H9 (cell line): ENCODE measurements around the gene TRANK1. TPM values are rescaled to one million over a fixed set of nuclear protein-coding genes. Genes with fewer than 3 reads are reported as not detected.

Source experiments
- DNase-seq: peaks from one replicate; pipeline ENCODE4 v3.0.0-alpha.2; 2017
- H2AFZ ChIP-seq: one replicate; pipeline ENCODE4 v1.6.1; 2013; ENCODE audit warnings: mild to moderate bottlenecking, low read length, control low read depth, moderate library complexity
- H2AK5ac ChIP-seq: 2 replicates; pipeline ENCODE4 v1.6.1; 2013; ENCODE audit warnings: low read length, control low read depth, mixed read lengths; ENCODE audit not compliant: insufficient read length
- H2BK120ac ChIP-seq: one replicate; pipeline ENCODE4 v1.6.1; 2013; ENCODE audit warnings: low read depth, mild to moderate bottlenecking, low read length, control low read depth, inconsistent platforms; ENCODE audit not compliant: poor library complexity, severe bottlenecking
- H2BK12ac ChIP-seq: 2 replicates; pipeline ENCODE4 v1.6.1; 2013; ENCODE audit warnings: low read length, control low read depth, mixed read lengths, low read depth; ENCODE audit not compliant: insufficient read length
- H2BK15ac ChIP-seq: 2 replicates; pipeline ENCODE4 v1.6.1; 2013; ENCODE audit warnings: low read depth, low read length, control low read depth
- H2BK20ac ChIP-seq: one replicate; pipeline ENCODE4 v1.6.1; 2013; ENCODE audit warnings: low read depth, mild to moderate bottlenecking, low read length, control low read depth, inconsistent platforms; ENCODE audit not compliant: poor library complexity, severe bottlenecking
- H2BK5ac ChIP-seq: 2 replicates; pipeline ENCODE4 v1.6.1; 2013; ENCODE audit warnings: low read length, control low read depth, mixed read lengths; ENCODE audit not compliant: insufficient read length
- H3K14ac ChIP-seq: 2 replicates; pipeline ENCODE4 v1.6.1; 2013; ENCODE audit warnings: low read length, control low read depth; ENCODE audit not compliant: insufficient read depth
- H3K18ac ChIP-seq: 2 replicates; pipeline ENCODE4 v1.6.1; 2013; ENCODE audit warnings: low read depth, mild to moderate bottlenecking, mixed read lengths, low read length, control low read depth; ENCODE audit not compliant: insufficient read length
- H3K23ac ChIP-seq: 2 replicates; pipeline ENCODE4 v1.6.1; 2013; ENCODE audit warnings: low read length, control low read depth, mixed read lengths, low read depth; ENCODE audit not compliant: insufficient read length
- H3K23me2 ChIP-seq: 2 replicates; pipeline ENCODE4 v1.6.1; 2013; ENCODE audit warnings: low read depth, mild to moderate bottlenecking, mixed read lengths, low read length, control low read depth; ENCODE audit not compliant: insufficient read length, poor library complexity, severe bottlenecking
- H3K27ac ChIP-seq: 2 replicates; pipeline ENCODE4 v1.5.1; 2013; ENCODE audit warnings: low read length, control low read depth, mixed read lengths, low read depth; ENCODE audit not compliant: insufficient read length
- H3K27me3 ChIP-seq: 2 replicates; pipeline ENCODE4 v1.6.1; 2013; ENCODE audit warnings: low read length, control low read depth, inconsistent platforms; ENCODE audit not compliant: insufficient read depth
- H3K4ac ChIP-seq: 2 replicates; pipeline ENCODE4 v1.6.1; 2013; ENCODE audit warnings: low read depth, mild to moderate bottlenecking, control low read depth, inconsistent platforms, low read length, moderate library complexity
- H3K4me1 ChIP-seq: 2 replicates; pipeline ENCODE4 v1.6.1; 2013; ENCODE audit warnings: low read length, control low read depth, inconsistent platforms; ENCODE audit not compliant: insufficient read depth
- H3K4me2 ChIP-seq: 2 replicates; pipeline ENCODE4 v1.6.1; 2013; ENCODE audit warnings: low read length, control low read depth, mixed read lengths; ENCODE audit not compliant: insufficient read length, insufficient read depth
- H3K56ac ChIP-seq: 2 replicates; pipeline ENCODE4 v1.6.1; 2013; ENCODE audit warnings: low read depth, mild to moderate bottlenecking, mixed read lengths, low read length, control low read depth; ENCODE audit not compliant: insufficient read length
- H3K79me1 ChIP-seq: 2 replicates; pipeline ENCODE4 v1.6.1; 2013; ENCODE audit warnings: low read depth, mild to moderate bottlenecking, moderate library complexity, low read length, control low read depth, inconsistent platforms; ENCODE audit not compliant: insufficient read depth, poor library complexity, severe bottlenecking
- H3K79me2 ChIP-seq: 2 replicates; pipeline ENCODE4 v1.6.1; 2013; ENCODE audit warnings: low read length, control low read depth, inconsistent platforms; ENCODE audit not compliant: insufficient read depth
- H3K9ac ChIP-seq: 2 replicates; pipeline ENCODE4 v1.6.1; 2013; ENCODE audit warnings: low read length, control low read depth, mixed read lengths; ENCODE audit not compliant: insufficient read length; ENCODE audit errors: extremely low read depth
- H3K9me3 ChIP-seq: one replicate; pipeline ENCODE4 v1.6.1; 2013; ENCODE audit warnings: low read depth, low read length, inconsistent platforms; ENCODE audit not compliant: control insufficient read depth
- H3T11ph ChIP-seq: one replicate; pipeline ENCODE4 v1.6.1; 2013; ENCODE audit warnings: mild to moderate bottlenecking, low read length, control low read depth, inconsistent platforms
- H4K20me1 ChIP-seq: one replicate; pipeline ENCODE4 v1.6.1; 2013; ENCODE audit not compliant: control insufficient read depth, insufficient read length, insufficient read depth
- H4K5ac ChIP-seq: 2 replicates; pipeline ENCODE4 v1.6.1; 2013; ENCODE audit warnings: low read depth, mild to moderate bottlenecking, mixed read lengths, low read length, control low read depth; ENCODE audit not compliant: insufficient read length
- H4K8ac ChIP-seq: replicated peaks from 2 replicates; pipeline ENCODE4 v1.6.1; 2013; ENCODE audit warnings: low read length, control low read depth, mixed read lengths, low read depth; ENCODE audit not compliant: insufficient read length
- H4K91ac ChIP-seq: 2 replicates; pipeline ENCODE4 v1.6.1; 2013; ENCODE audit warnings: low read depth, mild to moderate bottlenecking, moderate library complexity, mixed read lengths, low read length, control low read depth; ENCODE audit not compliant: insufficient read length
- H3K27ac Mint-ChIP-seq, 3 experiments: 2 replicates in 2 of 3; 3 replicates in 1 of 3; pipeline ENCODE4 v1.8.0; 2020 to 2021; ENCODE audit warnings: mixed read lengths in 3 of 3, mild to moderate bottlenecking in 1 of 3, moderate library complexity in 1 of 3
- H3K27me3 Mint-ChIP-seq: 2 replicates; pipeline ENCODE4 v1.8.0; 2021; ENCODE audit warnings: low read depth, mild to moderate bottlenecking, moderate library complexity, mixed read lengths
- H3K36me3 Mint-ChIP-seq, 3 experiments: 2 replicates in 2 of 3; 3 replicates in 1 of 3; pipeline ENCODE4 v1.8.0; 2020 to 2021; ENCODE audit warnings: low read depth in 3 of 3, mixed read lengths in 3 of 3; ENCODE audit not compliant: insufficient read depth in 1 of 3
- H3K4me1 Mint-ChIP-seq, 2 experiments: 2 replicates each; pipeline ENCODE4 v1.8.0; 2020; ENCODE audit warnings: mixed read lengths in 2 of 2
- H3K4me3 Mint-ChIP-seq, 2 experiments: 2 replicates in 1 of 2; 3 replicates in 1 of 2; pipeline ENCODE4 v1.8.0; 2020 to 2021; ENCODE audit warnings: mild to moderate bottlenecking in 2 of 2, mixed read lengths in 2 of 2, moderate library complexity in 1 of 2
- H3K9me3 Mint-ChIP-seq, 2 experiments: 2 replicates in 1 of 2; 3 replicates in 1 of 2; pipeline ENCODE4 v1.8.0; 2020; ENCODE audit warnings: mild to moderate bottlenecking in 2 of 2, mixed read lengths in 2 of 2, moderate library complexity in 1 of 2
- total RNA-seq: library from RNA; stranded (reverse); gene quantifications from 2 replicates; pipeline ENCODE4 v1.2.1, GENCODE V29; 2021
- TF ChIP-seq, protein P1 (sequence below): fragments of 200-600 bp; sonication (generic); conservative IDR thresholded peaks from 3 replicates; pipeline ENCODE4 v1.8.0; 2021; ENCODE audit warnings: antibody characterized with exemption, mild to moderate bottlenecking

Gene TRANK1
- total RNA-seq, 1 experiment from 2014 or later = 5.9 TPM

DNA sequence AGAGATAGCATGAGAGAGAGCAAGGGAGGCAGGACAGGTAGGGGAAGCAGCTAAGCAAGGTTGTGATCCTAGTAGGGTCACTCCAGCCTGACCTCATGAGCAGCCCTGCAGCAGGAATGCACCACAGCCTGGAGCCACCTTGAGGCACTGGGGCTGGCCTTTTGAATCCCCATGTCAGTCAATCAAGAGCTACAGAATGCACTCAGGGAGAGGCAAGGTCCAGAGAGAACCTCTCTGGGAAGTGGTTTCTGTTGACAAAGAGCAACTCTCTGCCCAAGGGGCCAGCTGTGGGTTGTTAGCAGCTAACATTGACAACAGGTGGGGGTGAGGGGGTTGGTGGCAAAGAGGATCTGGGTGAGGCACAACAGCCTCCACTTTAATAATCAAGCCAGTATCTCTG lies 54.6 kb downstream of the TRANK1 start:
- H3K79me2 ChIP-seq = no peaks in the 10 kb centered on the region
- no peaks in the 10 kb centered on the region for H3K79me1 ChIP-seq
- Mint-ChIP-seq H3K4me1 (peaks cover 5 to 17% of the 10 kb centered on the region in 2 experiments), H3K27me3 (no peaks in the 10 kb centered on the region; the same call in 1 of the 2 replicates), H3K27ac (no peak overlapping the region; a peak in 1 of 7 replicates), H3K4me3 (no peak overlapping the region), H3K36me3 (0 out of 7 replicates have a peak, but pooled peaks cover 0 to 4% (median 1%) of the 10 kb centered on the region in 3 experiments), H3K9me3 (no peaks in the 10 kb centered on the region)
- H4K8ac ChIP-seq = no peak overlapping the region
- H4K91ac ChIP-seq = no peak overlapping the region
- H2BK20ac ChIP-seq = no peak overlapping the region
- H3T11ph ChIP-seq = no peak overlapping the region
- H2AFZ ChIP-seq = no peak overlapping the region
- H2BK12ac ChIP-seq = no peak overlapping the region
- H3K23me2 ChIP-seq = no peaks in the 10 kb centered on the region
- no peak overlapping the region for H3K23ac ChIP-seq
- H3K4ac ChIP-seq = no peak overlapping the region
- H4K20me1 ChIP-seq = no peaks in the 10 kb centered on the region
- no peak overlapping the region for H2BK5ac ChIP-seq
- no peak overlapping the region for H3K56ac ChIP-seq
- H2BK120ac ChIP-seq = no peak overlapping the region
- no peak for DNase-seq
- no peaks in the 10 kb centered on the region for H3K9me3 ChIP-seq
- H3K14ac ChIP-seq = no peak overlapping the region
- no peaks in the 10 kb centered on the region for H3K4me1 ChIP-seq
- H3K4me2 ChIP-seq = no peak overlapping the region
- H2BK15ac ChIP-seq = no peak overlapping the region
- H4K5ac ChIP-seq = no peak overlapping the region
- H2AK5ac ChIP-seq = no peak overlapping the region
- TF ChIP-seq, protein P1, sequence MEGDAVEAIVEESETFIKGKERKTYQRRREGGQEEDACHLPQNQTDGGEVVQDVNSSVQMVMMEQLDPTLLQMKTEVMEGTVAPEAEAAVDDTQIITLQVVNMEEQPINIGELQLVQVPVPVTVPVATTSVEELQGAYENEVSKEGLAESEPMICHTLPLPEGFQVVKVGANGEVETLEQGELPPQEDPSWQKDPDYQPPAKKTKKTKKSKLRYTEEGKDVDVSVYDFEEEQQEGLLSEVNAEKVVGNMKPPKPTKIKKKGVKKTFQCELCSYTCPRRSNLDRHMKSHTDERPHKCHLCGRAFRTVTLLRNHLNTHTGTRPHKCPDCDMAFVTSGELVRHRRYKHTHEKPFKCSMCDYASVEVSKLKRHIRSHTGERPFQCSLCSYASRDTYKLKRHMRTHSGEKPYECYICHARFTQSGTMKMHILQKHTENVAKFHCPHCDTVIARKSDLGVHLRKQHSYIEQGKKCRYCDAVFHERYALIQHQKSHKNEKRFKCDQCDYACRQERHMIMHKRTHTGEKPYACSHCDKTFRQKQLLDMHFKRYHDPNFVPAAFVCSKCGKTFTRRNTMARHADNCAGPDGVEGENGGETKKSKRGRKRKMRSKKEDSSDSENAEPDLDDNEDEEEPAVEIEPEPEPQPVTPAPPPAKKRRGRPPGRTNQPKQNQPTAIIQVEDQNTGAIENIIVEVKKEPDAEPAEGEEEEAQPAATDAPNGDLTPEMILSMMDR = no peak
- H3K9ac ChIP-seq = no peak overlapping the region
- no peaks in the 10 kb centered on the region for H3K27me3 ChIP-seq
- H3K18ac ChIP-seq = no peak overlapping the region
- H3K27ac ChIP-seq = no peak overlapping the region
